NCI-H69 (cell line): ENCODE measurements around the gene KRTAP10-7.

Experiments
- DNase-seq: peaks from one replicate; lab custom pipeline; 2025; lab: John Stamatoyannopoulos, UW

The KRTAP10-7 gene

GRCh38 chr21:44571844-44572782 lies 28.3 kb upstream of the KRTAP10-7 start:
- DNase-seq = no peak

GRCh38 chr21:44572959-44573583 lies 27.3 kb upstream of the KRTAP10-7 start:
- peak; percentile 41 for DNase-seq

- peak; percentile 78 for DNase-seq
Observed at GRCh38 chr21:44573630-44574456, 26.6 kb upstream of the KRTAP10-7 start, which contains the start of gene KRTAP10-4. Gene KRTAP10-4 (plus strand): TSS chr21:44573729. CDS start chr21:44573759, 30 bp downstream.

GRCh38 chr21:44574457-44575306 lies 25.7 kb upstream of the KRTAP10-7 start:
- peak; percentile 75 for DNase-seq

- no peak for DNase-seq
Observed at GRCh38 chr21:44575307-44576024, 24.9 kb upstream of the KRTAP10-7 start.

GRCh38 chr21:44576025-44576420 lies 24.4 kb upstream of the KRTAP10-7 start:
- DNase-seq = no peak

- DNase-seq = no peak
Observed at GRCh38 chr21:44578371-44579055, 21.9 kb upstream of the KRTAP10-7 start.

- no peak for DNase-seq
Observed at GRCh38 chr21:44579056-44579832, 21.2 kb upstream of the KRTAP10-7 start.

- DNase-seq = no peak
Observed at GRCh38 chr21:44579833-44580144, 20.6 kb upstream of the KRTAP10-7 start.

- DNase-seq = peak; percentile 78
Observed at GRCh38 chr21:44580231-44580821, 20.1 kb upstream of the KRTAP10-7 start, which contains the start of gene KRTAP10-5. Gene KRTAP10-5 (minus strand): TSS chr21:44580604. CDS start chr21:44580578, 26 bp downstream.

GRCh38 chr21:44581158-44581557 lies 19.2 kb upstream of the KRTAP10-7 start:
- DNase-seq = no peak

- peak; percentile 80 for DNase-seq
Observed at GRCh38 chr21:44582055-44582454, 18.3 kb upstream of the KRTAP10-7 start.

GRCh38 chr21:44583089-44583799 lies 17.2 kb upstream of the KRTAP10-7 start:
- peak; percentile 95 for DNase-seq

- peak; percentile 88 for DNase-seq
Observed at GRCh38 chr21:44583800-44584147, 16.6 kb upstream of the KRTAP10-7 start.

- no peak for DNase-seq
Observed at GRCh38 chr21:44585892-44586291, 14.5 kb upstream of the KRTAP10-7 start.

GRCh38 chr21:44589094-44589493 lies 11.3 kb upstream of the KRTAP10-7 start:
- DNase-seq = no peak

GRCh38 chr21:44589586-44590305 lies 10.7 kb upstream of the KRTAP10-7 start:
- DNase-seq = no peak

- no peak for DNase-seq
Observed at GRCh38 chr21:44590311-44590721, 10.1 kb upstream of the KRTAP10-7 start.
